Measurements from ENCODE around the gene TMEM205. TPM values are rescaled to one million over a fixed set of nuclear protein-coding genes. Genes with fewer than 3 reads are reported as not detected.

TMEM205 gene
- total and polyA plus RNA-seq, 2 of the 13 experiments (the other 11 are each of a cell fraction or from before 2014, with no cell fraction given) = 45.5 to 98.7 TPM

DNA sequence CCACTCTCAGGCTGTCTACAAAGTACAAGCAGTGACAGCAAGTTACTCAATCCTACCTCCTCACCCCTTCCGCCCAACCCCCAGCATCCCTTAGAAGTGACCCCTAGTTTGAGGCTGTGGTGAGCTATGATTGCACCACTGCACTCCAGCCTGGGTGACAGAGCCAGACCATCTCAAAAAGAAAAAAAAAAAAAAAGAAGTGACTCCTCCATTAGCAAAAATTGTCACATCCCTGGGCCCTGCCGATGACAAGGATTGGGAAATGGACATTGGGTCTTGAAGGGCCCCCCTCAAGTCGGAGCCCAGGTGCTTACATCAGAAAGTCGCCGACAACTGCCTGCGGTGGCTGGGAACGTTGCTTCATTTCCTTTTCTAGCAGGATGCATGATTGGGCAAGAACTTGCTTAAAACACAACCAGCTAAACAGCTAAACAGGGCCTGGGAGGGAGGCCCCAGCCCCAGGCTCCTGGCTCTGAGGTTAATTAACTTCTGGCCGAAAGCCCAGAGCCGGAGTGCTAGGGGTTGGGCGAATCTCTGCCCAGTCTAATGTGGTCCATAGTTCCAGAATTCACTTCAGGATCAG, 21.9 kb downstream of the TMEM205 start (continued):
- TF ChIP-seq, protein P1, sequence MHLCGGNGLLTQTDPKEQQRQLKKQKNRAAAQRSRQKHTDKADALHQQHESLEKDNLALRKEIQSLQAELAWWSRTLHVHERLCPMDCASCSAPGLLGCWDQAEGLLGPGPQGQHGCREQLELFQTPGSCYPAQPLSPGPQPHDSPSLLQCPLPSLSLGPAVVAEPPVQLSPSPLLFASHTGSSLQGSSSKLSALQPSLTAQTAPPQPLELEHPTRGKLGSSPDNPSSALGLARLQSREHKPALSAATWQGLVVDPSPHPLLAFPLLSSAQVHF (CRISPR knock-in tag; IDR thresholded peaks at IDR 0.05) = no peak
- TF ChIP-seq GATAD2A (CRISPR knock-in tag; IDR thresholded peaks at IDR 0.05) = peak; percentile 96
- TF ChIP-seq DMAP1 (CRISPR knock-in tag; IDR thresholded peaks at IDR 0.05) = no peak; the same call in 1 of the 2 replicates
- TF ChIP-seq EP300 (IDR thresholded peaks at IDR 0.05; ENCODE audit: low read depth in 2 of 2, low read length in 2 of 2) = peak; percentile 15 to 72; a peak in 2 of 4 replicates
- TF ChIP-seq EP300 (CRISPR knock-in tag; IDR thresholded peaks at IDR 0.05; ENCODE audit: borderline replicate concordance) = peak; percentile 25; the same call in 1 of the 2 replicates
- TF ChIP-seq PPARG (CRISPR knock-in tag; conservative IDR thresholded peaks at IDR 0.05) = no peak
- peak; percentile 63; the same call in 1 of the 2 replicates for TF ChIP-seq TGIF2 (CRISPR knock-in tag; IDR thresholded peaks at IDR 0.05)
- no peak for TF ChIP-seq ZMAT3 (CRISPR knock-in tag; conservative IDR thresholded peaks at IDR 0.05)
- 0 out of 2 replicates have a peak, but pooled peaks have one; percentile 4 for TF ChIP-seq SRF (IDR thresholded peaks at IDR 0.05; ENCODE audit: low read depth, low read length)
- no peak for TF ChIP-seq ZNF567 (CRISPR knock-in tag; IDR thresholded peaks at IDR 0.05; ENCODE audit: borderline replicate concordance)
- TF ChIP-seq DDIT3 (CRISPR knock-in tag; IDR thresholded peaks at IDR 0.05) = no peak
- TF ChIP-seq FLYWCH1 (CRISPR knock-in tag; IDR thresholded peaks at IDR 0.05) = no peak
- peak; percentile 17 for TF ChIP-seq YY1 (IDR thresholded peaks at IDR 0.05; ENCODE audit: insufficient read depth, insufficient replicate concordance, low read depth, low read length)
- TF ChIP-seq, protein P2, sequence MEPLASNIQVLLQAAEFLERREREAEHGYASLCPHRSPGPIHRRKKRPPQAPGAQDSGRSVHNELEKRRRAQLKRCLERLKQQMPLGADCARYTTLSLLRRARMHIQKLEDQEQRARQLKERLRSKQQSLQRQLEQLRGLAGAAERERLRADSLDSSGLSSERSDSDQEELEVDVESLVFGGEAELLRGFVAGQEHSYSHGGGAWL (CRISPR knock-in tag; IDR thresholded peaks at IDR 0.05) = peak; percentile 29; the same call in 1 of the 2 replicates
- TF ChIP-seq ZNF350 (CRISPR knock-in tag; IDR thresholded peaks at IDR 0.05; ENCODE audit: borderline replicate concordance, low read depth) = peak; percentile 79; the same call in 1 of the 2 replicates
- no peak for TF ChIP-seq HDAC6 (IDR thresholded peaks at IDR 0.05; ENCODE audit: low read depth, low read length)
- no peak for TF ChIP-seq MBNL3 (CRISPR knock-in tag; conservative IDR thresholded peaks at IDR 0.05)
- TF ChIP-seq ZNF556 (CRISPR knock-in tag; IDR thresholded peaks at IDR 0.05; ENCODE audit: borderline replicate concordance) = no peak
- no peak for TF ChIP-seq LCORL (IDR thresholded peaks at IDR 0.05)
- TF ChIP-seq LCORL (CRISPR knock-in tag; IDR thresholded peaks at IDR 0.05) = peak; percentile 91
- TF ChIP-seq, protein P3, sequence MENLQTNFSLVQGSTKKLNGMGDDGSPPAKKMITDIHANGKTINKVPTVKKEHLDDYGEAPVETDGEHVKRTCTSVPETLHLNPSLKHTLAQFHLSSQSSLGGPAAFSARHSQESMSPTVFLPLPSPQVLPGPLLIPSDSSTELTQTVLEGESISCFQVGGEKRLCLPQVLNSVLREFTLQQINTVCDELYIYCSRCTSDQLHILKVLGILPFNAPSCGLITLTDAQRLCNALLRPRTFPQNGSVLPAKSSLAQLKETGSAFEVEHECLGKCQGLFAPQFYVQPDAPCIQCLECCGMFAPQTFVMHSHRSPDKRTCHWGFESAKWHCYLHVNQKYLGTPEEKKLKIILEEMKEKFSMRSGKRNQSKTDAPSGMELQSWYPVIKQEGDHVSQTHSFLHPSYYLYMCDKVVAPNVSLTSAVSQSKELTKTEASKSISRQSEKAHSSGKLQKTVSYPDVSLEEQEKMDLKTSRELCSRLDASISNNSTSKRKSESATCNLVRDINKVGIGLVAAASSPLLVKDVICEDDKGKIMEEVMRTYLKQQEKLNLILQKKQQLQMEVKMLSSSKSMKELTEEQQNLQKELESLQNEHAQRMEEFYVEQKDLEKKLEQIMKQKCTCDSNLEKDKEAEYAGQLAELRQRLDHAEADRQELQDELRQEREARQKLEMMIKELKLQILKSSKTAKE (CRISPR knock-in tag; IDR thresholded peaks at IDR 0.05; ENCODE audit: borderline replicate concordance) = no peak
- no peak for TF ChIP-seq DMTF1 (CRISPR knock-in tag; IDR thresholded peaks at IDR 0.05)
